Cardiac muscle cell (in vitro differentiated cells and primary cell): ENCODE data around the gene RAPGEF4. TPM values are rescaled to one million over a fixed set of nuclear protein-coding genes. Genes with fewer than 3 reads are reported as not detected.
"Not testable (repeated sequence)": the region's sequence is repeated elsewhere in the genome, so short reads cannot be mapped to it uniquely, and the experiment has no call there.

Source experiments
- DNase-seq, 2 donors: peaks; one replicate each; pipeline versions ENCODE4 v3.0.0 to v3.0.0-alpha.2; 2010 to 2017; ENCODE audit warnings: low read depth in 1 of 2, low spot score in 1 of 2
- H3K27ac ChIP-seq: fragments of 200-600 bp; sonication (generic); 2 replicates; pipeline ENCODE4 v1.5.1; 2016
- H3K27me3 ChIP-seq: fragments of 200-600 bp; sonication (generic); 2 replicates; pipeline ENCODE4 v1.6.0; 2016; ENCODE audit warnings: control low read depth
- H3K36me3 ChIP-seq: fragments of 200-600 bp; sonication (generic); 2 replicates; pipeline ENCODE4 v1.5.1; 2016; ENCODE audit warnings: control low read depth
- H3K4me1 ChIP-seq: fragments of 200-600 bp; sonication (generic); 2 replicates; pipeline ENCODE4 v1.8.1; 2017; ENCODE audit warnings: low read depth, mild to moderate bottlenecking, mixed run types
- H3K4me3 ChIP-seq: fragments of 200-600 bp; sonication (generic); 2 replicates; pipeline ENCODE4 v1.5.1; 2016; ENCODE audit warnings: mild to moderate bottlenecking
- H3K9me3 ChIP-seq: fragments of 200-600 bp; sonication (generic); 2 replicates; pipeline ENCODE4 v1.5.1; 2017; ENCODE audit warnings: low read depth, mild to moderate bottlenecking, control low read depth
- CTCF ChIP-seq: IDR thresholded peaks from 2 replicates; pipeline ENCODE4 v1.5.1; 2012; ENCODE audit warnings: low read depth, mild to moderate bottlenecking, low read length
- polyA plus RNA-seq: library from polyadenylated mRNA; unstranded; fragments of >200 nt; fragmentation: Nextera tagmentation; extraction: Ambion mirVana; gene quantifications from 2 replicates; pipeline ENCODE4 v1.2.1, GENCODE V29; 2016
- total RNA-seq: library from RNA; depleted of rRNA; stranded (reverse); fragments of >200 nt; gene quantifications from 2 replicates; pipeline ENCODE4 v1.2.3, GENCODE V29; 2016

The RAPGEF4 gene
- total and polyA plus RNA-seq, 2 experiments from 2014 or later, result 5.3 to 21.2 TPM

GRCh38 chr2:173090973-173091660, 355.5 kb downstream of the RAPGEF4 start:
- no peak for DNase-seq
- TF ChIP-seq CTCF, result peak; percentile 43
- H3K4me1 ChIP-seq, result peaks cover 38% of the 10 kb centered on the region
- no peaks in the 10 kb centered on the region for H3K9me3 ChIP-seq
- no peaks in the 10 kb centered on the region for H3K27me3 ChIP-seq
- H3K27ac ChIP-seq, result peak overlapping the region; percentile 73
- H3K4me3 ChIP-seq, result no peak overlapping the region
- H3K36me3 ChIP-seq, result peaks cover 25% of the 10 kb centered on the region

GRCh38 chr2:173091910-173092309, 356.3 kb downstream of the RAPGEF4 start:
- no peaks in the 10 kb centered on the region for H3K27me3 ChIP-seq
- no peak for DNase-seq
- no peak overlapping the region for H3K4me3 ChIP-seq
- peak overlapping the region; percentile 73 for H3K27ac ChIP-seq
- no peaks in the 10 kb centered on the region for H3K9me3 ChIP-seq
- H3K36me3 ChIP-seq, result peaks cover 32% of the 10 kb centered on the region
- H3K4me1 ChIP-seq, result peaks cover 30% of the 10 kb centered on the region
- TF ChIP-seq CTCF, result no peak

GRCh38 chr2:173092844-173093402, 357.3 kb downstream of the RAPGEF4 start:
- Histone ChIP-seq H3K36me3 (peaks cover 33% of the 10 kb centered on the region), H3K4me1 (peaks cover 23% of the 10 kb centered on the region), H3K27me3 (no peaks in the 10 kb centered on the region), H3K9me3 (no peaks in the 10 kb centered on the region), H3K27ac (no peak overlapping the region), H3K4me3 (no peak overlapping the region)
- TF ChIP-seq CTCF, result no peak
- no peak for DNase-seq

- not testable (repeated sequence) for H3K27ac ChIP-seq, H3K27me3 ChIP-seq, H3K4me3 ChIP-seq, H3K9me3 ChIP-seq, DNase-seq
- H3K36me3 ChIP-seq, result peaks cover 33% of the 10 kb centered on the region
- H3K4me1 ChIP-seq, result peaks cover 23% of the 10 kb centered on the region
Observed at GRCh38 chr2:173093617-173094016, 358.0 kb downstream of the RAPGEF4 start.

- Histone ChIP-seq H3K9me3 (no peaks in the 10 kb centered on the region), H3K27ac (no peak overlapping the region), H3K4me3 (no peak overlapping the region), H3K4me1 (peaks cover 23% of the 10 kb centered on the region), H3K27me3 (no peaks in the 10 kb centered on the region), H3K36me3 (peaks cover 33% of the 10 kb centered on the region)
- no peak for DNase-seq
- TF ChIP-seq CTCF, result no peak
Observed at GRCh38 chr2:173094731-173095130, 359.1 kb downstream of the RAPGEF4 start.

- Histone ChIP-seq H3K27ac (no peak overlapping the region), H3K36me3 (peaks cover 33% of the 10 kb centered on the region), H3K4me1 (peaks cover 17% of the 10 kb centered on the region), H3K9me3 (no peaks in the 10 kb centered on the region), H3K27me3 (no peaks in the 10 kb centered on the region), H3K4me3 (no peak overlapping the region)
- TF ChIP-seq CTCF, result no peak
- no peak for DNase-seq
Observed at GRCh38 chr2:173095356-173095755, 359.7 kb downstream of the RAPGEF4 start.
